Activated CD8-positive, alpha-beta memory T cell treated with anti-CD3 and anti-CD28 coated beads, Interleukin-2, amount 50 U/mL, for 48 hours (primary cell): ENCODE measurements around the gene DGLUCY.
"Not testable (repeated sequence)": the region's sequence is repeated elsewhere in the genome, so short reads cannot be mapped to it uniquely, and the experiment has no call there.

Experiments
- DNase-seq: peaks from one replicate; pipeline ENCODE4 v3.0.0-alpha.2; 2020

Gene DGLUCY

GRCh38 chr14:91112194-91112593, 1.7 kb upstream of the DGLUCY start:
- no peak for DNase-seq

- DNase-seq: peak; percentile 87
These were observed 499 bp downstream of the DGLUCY start for GRCh38 chr14:91114079-91115065.

DNA sequence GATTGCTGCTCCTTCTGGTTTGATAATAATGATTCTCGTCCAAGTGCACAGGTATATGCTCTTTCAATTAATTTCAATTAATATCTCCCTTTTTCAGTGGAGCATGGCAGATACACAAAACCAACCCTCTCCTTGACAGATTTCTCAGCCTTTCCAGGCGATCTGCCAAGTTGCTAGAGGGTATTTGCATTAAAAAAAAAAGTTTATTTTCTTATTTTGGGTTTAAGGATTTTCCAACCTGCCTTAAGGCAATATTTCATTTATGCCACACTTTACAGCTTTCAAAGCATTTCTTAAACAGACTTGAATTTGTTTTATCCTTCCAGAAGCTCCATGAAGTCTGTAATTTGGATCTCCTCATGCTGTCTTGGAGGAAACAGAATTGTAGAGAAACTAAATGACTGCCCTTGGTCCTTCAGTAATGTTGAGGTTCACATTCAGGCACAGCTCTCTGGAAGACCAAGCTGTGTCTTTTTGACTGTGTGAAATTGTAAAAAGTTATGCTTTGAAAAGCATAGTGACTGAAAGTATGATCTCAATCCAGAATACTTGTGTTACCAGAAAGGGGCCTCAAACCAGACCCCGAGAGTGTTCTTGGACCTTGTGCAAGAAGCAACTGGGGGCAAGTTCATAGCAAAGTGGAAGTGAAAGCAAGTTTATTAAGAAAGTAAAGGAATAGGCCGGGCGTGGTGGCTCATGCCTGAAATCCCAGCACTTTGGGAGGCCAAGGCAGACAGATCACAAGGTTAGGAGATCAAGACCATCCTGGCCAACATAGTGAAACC, 2.3 kb downstream of the DGLUCY start:
- DNase-seq: no peak

GRCh38 chr14:91116913-91117588, 3.2 kb downstream of the DGLUCY start:
- peak; percentile 63 for DNase-seq

DNA sequence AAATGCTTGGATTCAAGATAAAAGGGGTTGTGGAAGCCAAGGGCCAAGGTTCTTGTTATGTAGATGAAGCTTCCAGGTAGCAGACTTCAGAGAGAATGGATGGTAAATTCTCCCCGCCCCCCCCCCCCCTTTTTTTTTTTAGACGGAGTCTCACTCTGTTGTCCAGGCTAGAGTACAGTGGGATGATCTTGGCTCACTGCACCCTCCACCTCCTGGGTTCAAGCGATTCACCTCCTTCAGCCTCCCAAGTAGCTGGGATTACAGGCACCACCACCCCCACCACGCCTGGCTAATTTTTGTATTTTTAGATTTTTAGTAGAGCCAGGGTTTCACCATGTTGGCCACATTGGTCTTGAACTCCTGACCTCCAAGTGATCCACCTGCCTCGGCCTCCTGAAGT, 4.1 kb downstream of the DGLUCY start:
- no peak for DNase-seq

GRCh38 chr14:91118511-91119068, 4.7 kb downstream of the DGLUCY start:
- DNase-seq: no peak

DNA sequence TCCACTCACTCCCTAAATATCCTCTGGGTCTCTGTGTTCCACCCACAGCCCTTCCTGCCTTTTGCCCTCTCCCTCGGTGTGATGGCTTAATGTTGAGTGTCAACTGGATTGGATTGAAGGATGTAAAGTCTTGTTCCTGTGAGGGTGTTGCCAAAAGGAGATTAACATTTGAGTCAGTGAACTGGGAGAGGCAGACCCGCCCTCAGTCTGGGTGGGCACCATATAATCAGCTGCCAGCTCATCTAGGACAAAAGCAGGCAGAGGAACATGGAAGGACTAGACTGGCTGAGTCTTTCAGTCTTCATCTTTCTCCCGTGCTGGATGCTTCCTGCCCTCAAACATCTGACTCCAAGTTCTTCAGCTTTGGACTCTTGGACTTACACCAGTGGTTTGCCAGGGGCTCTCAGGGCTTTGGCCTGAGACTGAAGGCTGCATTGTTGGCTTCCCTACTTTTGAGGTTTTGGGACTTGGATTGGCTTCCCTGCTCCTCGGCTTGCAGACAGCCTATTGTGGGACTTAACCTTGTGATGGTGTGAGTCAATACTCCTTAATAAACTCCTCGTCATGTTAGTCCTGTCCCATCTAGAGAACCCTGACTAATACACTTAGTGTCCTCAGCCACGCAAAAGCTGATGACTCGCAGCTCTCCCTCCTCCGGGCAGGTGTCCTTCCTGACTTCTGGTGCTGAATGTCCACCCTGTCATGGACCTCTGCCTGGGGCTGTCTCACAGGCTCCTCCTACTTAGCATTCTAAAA, 5.9 kb downstream of the DGLUCY start:
- DNase-seq: no peak

DNA sequence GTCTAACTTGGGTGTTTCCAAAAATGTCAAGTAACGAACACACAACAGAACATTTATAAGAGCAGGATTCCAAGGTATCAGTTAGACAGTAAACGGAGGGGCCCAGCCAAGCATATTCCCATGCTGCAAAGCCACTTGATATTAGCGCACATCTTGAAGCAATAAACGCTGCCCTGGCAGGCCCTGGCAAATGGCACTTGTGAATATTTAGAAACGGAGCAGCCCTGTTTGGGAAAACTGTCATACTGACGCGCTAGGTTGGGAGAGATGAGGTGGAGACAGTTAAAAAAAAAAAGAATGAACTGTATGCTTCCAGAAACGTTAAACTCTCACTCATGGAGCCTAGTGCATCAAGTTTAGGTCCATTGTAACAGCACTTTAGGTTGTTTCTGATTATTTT, 9.3 kb downstream of the DGLUCY start:
- DNase-seq: no peak

GRCh38 chr14:91124406-91125270, 10.8 kb downstream of the DGLUCY start:
- DNase-seq: not testable (repeated sequence)

- no peak for DNase-seq
These were observed 11.4 kb downstream of the DGLUCY start for GRCh38 chr14:91125271-91125660.

DNA sequence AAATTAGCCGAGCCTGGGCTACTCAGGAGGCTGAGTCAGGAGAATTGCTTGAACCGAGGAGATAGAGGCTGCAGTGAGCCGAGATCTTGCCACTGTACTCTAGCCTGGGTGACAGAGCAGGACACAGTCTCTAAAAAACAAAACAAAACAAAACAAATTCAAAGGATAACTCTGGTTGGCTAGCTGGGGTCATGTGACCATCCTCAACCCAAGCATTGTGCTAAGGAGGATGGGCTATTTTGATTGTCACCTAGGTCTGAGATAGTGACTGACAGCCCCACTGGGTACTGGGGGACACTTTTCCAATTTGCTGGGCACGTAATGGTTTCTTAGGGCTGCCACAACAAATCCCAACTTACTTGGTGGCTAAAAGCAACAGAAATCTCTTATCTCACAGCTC, 11.9 kb downstream of the DGLUCY start:
- DNase-seq: no peak

- DNase-seq: no peak
These were observed 12.9 kb downstream of the DGLUCY start for GRCh38 chr14:91126761-91127160.

DNA sequence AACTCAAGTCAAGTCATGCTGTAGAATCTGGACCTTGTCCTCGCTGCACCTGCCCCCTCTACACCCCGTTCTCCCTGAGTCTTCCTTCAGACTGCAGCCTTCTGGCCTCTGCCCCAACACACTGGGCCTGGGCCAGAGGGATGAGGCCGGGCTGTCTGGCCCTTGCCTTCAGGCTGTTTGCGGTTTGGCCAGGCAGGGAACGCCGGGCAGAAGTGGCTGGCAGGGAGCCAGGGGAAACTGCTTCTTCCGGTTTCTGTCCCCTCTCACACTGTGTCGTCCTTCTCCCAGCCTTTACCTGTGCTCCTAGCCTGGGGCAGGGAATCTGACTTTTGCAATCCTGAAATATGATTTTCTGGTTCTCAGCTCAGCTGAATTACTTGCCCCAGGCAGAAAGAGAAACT, 13.5 kb downstream of the DGLUCY start:
- DNase-seq: no peak

- DNase-seq: no peak
These were observed 14.1 kb downstream of the DGLUCY start for GRCh38 chr14:91127924-91128323.

- no peak for DNase-seq
These were observed 14.8 kb downstream of the DGLUCY start for GRCh38 chr14:91128699-91129098.

- DNase-seq: no peak
These were observed 15.4 kb downstream of the DGLUCY start for GRCh38 chr14:91129261-91129660.

DNA sequence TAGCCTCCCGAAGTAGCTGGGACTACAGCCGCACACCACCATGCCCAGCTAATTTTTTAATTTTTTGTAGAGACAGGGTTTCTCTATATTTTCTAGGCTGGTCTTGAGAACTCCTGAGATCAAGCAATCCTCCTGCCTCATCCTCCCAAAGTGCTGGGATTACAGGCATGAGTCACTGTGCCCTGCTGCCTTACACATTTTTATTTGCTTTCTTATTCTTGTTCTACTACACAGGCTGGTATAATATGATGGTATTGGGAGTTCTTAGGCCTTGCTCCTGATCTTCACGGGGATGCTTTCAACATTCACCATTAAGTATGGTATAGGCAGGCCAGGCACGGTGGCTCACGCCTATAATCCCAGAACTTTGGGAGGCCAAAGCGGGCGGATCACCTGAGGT, 21.2 kb downstream of the DGLUCY start:
- DNase-seq: no peak

- no peak for DNase-seq
These were observed 24.9 kb downstream of the DGLUCY start for GRCh38 chr14:91138511-91139359.

DNA sequence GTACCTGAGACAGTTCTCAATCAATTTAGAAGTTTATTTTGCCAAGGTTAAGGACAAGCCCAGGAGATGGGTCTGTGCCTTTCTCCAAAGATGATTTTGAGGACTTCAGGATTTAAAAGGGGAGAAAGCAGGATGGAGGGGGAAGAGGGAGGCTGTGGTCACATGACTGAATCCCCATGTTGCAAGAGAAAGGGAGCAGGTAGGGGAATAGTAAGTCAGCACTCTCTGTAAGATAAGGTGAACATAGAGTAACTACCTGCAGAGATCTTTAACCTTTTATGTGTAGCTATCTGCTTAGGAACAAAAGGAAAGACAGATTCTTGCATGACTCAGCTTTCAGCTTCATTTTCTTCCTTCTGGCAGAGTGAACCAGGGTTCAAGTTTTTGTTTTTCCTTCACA, 25.9 kb downstream of the DGLUCY start:
- DNase-seq: no peak

DNA sequence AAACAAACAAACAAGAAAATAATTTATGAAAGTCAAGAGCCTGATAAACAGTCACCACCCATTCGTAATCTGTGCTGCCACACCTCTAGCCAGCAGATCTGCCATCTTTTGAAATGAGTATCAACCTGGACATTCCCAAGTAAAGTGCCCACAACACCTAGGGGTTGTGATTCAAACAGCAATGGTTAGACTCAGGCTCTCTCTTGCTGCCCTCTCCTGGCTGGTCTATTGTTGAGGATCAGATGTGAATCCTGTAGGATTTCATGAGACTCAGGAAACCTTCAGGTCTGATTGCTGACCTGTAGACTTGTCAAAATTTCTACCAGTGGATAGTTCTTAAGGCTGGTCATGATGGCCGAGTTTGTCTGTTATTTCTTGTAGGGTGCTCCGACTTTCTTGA, 26.8 kb downstream of the DGLUCY start:
- DNase-seq: no peak
